GM19468 (cell line): ENCODE data around the gene GZMM.
A peak's percentile ranks its signal among the peaks of the same experiment; 100 is the strongest.

Experiments used
- ATAC-seq: cut with Tn5 transposase; IDR thresholded peaks from one replicate; pipeline ENCODE4 v1.9.1; 2021; ENCODE audit warnings: mild to moderate bottlenecking, moderate library complexity, moderate number of reproducible peaks; ENCODE audit not compliant: unreplicated experiment; ENCODE audit errors: extremely low read depth

GZMM gene

GRCh38 chr19:543910-544608 lies at the start of gene GZMM:
GZMM (plus strand) TSS chr19:544053; CDS start chr19:544072, 19 bp downstream.
- ATAC-seq = no peak

DNA sequence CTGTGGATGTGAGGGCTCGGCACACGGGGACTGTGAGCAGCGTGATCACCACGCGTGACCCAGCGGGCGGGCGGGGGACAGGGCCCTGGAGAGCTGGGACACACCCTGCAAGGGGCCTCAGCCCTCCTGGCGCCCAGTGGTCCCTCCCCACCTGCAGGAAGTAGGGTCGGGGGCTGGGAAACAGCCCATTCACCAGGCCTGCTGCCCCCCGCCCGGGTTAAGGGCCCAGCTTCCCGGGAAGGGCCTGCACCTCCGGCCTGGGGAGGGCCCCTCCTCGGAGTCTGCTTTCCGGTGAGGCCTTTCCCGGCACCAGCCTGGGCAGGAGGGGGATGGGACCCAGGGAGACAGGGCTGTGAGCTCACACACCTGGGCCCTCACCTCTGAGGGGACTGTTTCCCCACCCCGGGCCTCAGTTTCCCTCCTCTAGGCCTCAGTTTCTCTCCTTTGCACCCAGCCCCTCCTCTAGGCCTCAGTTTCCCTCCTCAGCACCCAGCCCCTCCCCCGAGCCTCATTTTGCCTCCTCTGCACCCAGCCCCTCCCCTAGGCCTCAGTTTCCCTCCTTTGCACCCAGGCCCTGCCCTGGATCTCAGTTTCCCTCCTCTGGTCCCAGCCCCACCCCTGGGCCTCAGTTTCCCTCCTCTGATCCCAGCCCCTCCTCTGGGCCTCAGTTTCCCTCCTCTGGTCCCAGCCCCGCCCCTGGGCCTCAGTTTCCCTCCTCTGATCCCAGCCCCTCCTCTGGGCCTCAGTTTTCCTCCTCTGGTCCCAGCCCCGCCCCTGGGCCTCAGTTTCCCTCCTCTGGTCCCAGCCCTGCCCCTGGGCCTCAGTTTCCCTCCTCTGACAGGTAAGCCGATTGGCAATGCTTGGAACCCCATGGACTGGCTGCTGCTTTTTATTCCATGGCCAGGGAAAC lies 49.4 kb upstream of the GZMM start:
- no peak for ATAC-seq

- no peak for ATAC-seq
These were observed 48.8 kb upstream of the GZMM start for GRCh38 chr19:495081-495401.

- ATAC-seq = no peak
These were observed 48.3 kb upstream of the GZMM start for GRCh38 chr19:495402-496111.

DNA sequence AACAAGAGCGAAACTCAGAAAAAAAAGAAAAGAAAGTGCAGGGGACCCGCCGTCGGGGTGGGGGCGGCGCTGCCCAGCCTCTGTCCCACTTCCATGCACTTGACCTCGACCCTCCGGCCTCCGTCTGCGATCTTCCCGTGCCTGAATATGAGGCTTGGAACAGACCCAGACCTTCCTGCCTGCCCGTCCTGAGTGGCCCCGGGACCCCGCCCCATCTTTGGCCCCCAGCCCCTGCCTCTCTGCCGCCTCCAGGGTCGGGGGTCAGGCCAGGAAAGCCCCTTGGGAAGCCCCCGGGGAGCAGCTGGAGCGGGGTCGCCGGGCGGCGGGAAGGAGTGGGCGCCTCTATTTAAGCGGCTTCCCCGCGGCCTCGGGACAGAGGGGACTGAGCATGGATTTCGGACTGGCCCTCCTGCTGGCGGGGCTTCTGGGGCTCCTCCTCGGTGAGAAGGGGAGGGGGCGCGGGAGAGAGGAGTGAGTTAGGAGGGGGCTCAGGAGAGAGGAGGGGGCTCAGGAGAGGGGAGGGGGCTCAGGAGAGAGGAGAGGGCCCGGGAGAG lies 47.7 kb upstream of the GZMM start, which contains the start of gene MADCAM1:
MADCAM1 (plus strand) TSS at position 375 of the 554 bp plus-strand sequence; CDS start at position 389, 14 bp downstream.
- no peak for ATAC-seq

GRCh38 chr19:496986-497385 lies 46.9 kb upstream of the GZMM start:
- ATAC-seq = no peak

DNA sequence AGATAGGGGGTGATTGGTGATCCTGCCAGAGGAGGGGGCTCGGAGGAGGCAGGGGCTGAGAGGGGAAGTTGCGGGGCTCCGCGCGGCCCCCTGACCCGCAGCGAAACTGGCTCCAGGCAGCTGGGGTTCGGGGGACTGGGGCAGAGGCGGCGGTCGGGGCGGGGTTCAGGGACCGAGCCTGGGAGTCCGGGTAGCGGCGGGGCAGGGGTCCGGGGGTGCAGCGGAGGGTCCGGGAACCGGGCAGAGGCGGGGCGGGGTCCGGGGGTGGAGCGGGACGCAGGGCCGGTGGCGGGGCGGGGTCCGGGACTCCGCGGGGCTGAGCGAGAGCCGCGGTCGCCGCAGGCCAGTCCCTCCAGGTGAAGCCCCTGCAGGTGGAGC lies 46.4 kb upstream of the GZMM start:
- no peak for ATAC-seq

GRCh38 chr19:497869-498510 lies 45.9 kb upstream of the GZMM start:
- no peak for ATAC-seq

DNA sequence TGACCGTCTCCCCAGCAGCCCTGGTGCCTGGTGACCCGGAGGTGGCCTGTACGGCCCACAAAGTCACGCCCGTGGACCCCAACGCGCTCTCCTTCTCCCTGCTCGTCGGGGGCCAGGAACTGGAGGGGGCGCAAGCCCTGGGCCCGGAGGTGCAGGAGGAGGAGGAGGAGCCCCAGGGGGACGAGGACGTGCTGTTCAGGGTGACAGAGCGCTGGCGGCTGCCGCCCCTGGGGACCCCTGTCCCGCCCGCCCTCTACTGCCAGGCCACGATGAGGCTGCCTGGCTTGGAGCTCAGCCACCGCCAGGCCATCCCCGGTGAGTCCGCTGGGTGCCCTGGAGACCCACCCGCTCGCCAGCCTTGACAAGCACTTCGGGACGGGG lies 45.4 kb upstream of the GZMM start:
- no peak for ATAC-seq

DNA sequence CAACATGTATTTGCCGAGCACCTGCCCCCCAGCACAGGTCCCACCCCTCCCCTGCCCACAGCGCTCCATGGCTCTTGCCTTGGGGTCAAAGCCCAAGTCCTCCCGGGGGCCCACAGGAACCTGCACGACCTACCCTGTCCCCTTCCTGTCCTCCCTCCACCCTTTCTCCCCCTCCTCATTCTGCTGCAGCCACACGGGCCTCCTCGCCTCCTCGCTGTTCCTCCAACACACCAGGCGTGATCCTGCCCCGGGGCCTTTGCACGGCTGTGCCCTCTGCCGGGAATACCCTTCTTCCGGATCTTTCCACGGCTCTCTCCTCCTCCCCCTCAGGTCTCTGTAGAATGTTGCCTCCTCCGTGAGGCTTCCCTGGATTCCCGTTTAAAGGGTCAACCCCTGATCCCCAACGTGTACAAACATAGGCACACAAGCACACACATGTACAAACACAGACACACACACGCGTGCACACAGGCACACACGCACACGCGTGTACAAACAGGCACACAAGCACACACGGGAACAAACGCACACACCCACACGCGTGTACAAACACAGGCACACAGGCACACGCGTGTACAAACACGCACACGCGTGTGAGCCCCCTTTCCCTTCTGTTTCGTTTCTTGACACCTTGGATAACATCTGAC lies 44.8 kb upstream of the GZMM start:
- no peak for ATAC-seq

DNA sequence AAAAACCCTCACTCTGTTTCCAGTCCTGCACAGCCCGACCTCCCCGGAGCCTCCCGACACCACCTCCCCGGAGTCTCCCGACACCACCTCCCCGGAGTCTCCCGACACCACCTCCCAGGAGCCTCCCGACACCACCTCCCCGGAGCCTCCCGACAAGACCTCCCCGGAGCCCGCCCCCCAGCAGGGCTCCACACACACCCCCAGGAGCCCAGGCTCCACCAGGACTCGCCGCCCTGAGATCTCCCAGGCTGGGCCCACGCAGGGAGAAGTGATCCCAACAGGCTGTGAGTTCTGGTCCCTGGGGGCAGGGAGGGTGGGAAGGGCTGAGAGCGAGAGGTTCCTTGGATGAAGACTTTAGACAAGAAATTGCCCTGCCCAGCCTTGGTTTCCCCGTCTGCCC lies 42.2 kb upstream of the GZMM start:
- ATAC-seq = no peak

GRCh38 chr19:504616-505015 lies 39.2 kb upstream of the GZMM start:
- no peak for ATAC-seq

DNA sequence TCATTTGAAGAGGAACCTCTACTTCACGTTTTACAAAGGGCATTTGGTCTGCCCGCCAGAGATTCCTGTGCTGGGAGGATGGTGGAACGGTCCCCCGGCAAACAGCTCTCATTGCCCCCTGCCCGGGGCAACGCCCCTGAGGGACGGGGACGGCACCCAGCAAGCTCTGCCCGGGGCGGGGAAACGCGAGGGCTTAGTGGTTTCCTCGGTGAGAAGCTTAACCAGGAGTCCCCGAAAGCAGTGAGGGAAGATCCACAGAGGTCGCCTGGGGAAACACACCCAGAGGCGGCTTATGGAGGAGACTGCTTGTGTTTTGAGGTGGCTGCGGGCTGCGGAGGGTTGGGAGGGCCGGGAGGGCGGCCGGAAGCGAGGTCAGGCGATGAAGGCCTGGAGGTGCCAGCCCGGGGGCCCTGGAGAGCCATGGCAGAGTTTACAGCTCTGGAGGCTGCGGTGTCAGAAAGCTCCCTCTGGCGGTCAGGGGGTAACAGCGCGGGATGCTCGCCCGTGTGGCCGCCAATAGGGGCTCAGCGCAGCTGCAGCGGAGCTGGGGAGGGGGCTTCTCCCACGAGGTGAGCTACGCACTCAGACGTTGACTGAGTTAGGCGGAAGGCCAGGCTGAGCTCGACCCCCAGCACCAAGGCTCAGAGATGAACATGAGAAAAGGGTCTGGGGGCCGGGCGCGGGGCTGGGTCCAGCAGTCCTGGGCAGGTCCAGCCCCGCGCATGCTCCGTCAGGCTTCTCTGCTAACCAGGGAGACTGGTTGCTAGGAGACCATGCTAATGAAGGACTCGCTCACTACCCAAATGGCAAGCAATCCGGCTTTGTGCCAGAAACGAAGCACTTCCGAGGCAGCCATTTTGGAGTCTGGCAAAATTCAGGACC lies 37.2 kb upstream of the GZMM start:
- peak; percentile 51 for ATAC-seq

- ATAC-seq = peak; percentile 23
These were observed 36.3 kb upstream of the GZMM start, which contains the start of gene TPGS1 for GRCh38 chr19:507286-508203. TPGS1 (plus strand) TSS chr19:507497; CDS start chr19:507507, 10 bp downstream.

GRCh38 chr19:508204-509150 lies 35.4 kb upstream of the GZMM start:
- ATAC-seq = no peak

DNA sequence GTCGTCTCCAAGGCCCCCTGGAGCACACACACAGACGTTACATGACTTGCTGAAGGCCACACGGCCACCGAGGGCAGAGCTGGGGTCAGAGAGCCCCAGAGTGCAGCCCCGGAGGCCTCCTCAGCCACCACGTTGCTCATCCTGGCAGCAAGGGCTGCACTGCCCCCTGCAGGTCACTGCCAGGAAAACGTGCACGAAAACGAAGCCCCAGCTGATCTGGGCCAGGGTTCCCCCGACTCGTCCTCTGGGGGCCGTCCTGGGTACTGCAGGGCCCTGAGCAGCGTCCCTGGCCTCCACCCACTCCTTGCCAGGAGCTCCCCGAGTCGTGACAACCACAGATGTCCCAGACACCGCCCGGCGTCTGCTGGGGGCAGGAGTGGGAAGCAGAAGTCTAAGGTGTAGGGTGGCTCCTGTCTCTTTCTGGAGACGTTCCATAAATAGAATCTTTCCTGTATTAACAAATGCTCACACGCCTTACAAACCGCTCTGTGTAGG lies 33.2 kb upstream of the GZMM start:
- ATAC-seq = no peak
